Measurements from ENCODE around the gene CNPPD1. TPM values are rescaled to one million over a fixed set of nuclear protein-coding genes. Genes with fewer than 3 reads are reported as not detected.

Gene CNPPD1
- total and polyA plus RNA-seq, 8 donors, result 12.8 to 48.2 (median 35.2) TPM

DNA sequence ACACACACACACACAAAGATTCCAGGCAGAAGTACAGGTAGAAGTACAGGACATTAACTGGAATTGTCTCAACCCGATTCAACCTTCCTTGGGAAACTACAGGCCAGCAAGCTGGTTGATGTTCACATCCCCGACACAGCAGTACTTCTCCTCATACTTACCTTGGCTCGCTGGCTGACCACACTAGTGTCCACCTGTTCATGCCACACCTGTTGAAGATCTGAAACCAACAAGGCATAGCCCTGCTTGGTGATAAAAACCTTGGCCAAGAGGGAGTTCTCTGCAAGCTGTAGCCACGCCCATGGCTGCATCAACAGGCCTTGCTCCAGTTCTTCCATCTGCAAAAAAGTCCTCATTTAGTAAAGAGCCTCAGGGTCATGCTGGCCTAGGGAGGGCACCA is 18.7 kb downstream of the CNPPD1 start:
- no peak overlapping the region for H3K4me3 ChIP-seq
- WGBS, 5 donors, result 73 to 88% (median 81%) methylated on average over 4 of the region's 4 CpGs
- intact Hi-C loops (cut with DNase I; ENCODE audit: low total_unique reads), result loop anchor here (5.0 to 10.0 kb wide), 2 partner anchors 101 to 133 kb away; no protein-coding TSS in a partner anchor
- peaks cover 12 to 40% (median 36%) of the 10 kb centered on the region in 4 donors for H3K36me3 ChIP-seq
- H3K27ac ChIP-seq, result no peak overlapping the region
- no peaks in the 10 kb centered on the region for H3K9me3 ChIP-seq
- TF ChIP-seq POLR2A (IDR thresholded peaks at IDR 0.05) (no peak), EP300 (IDR thresholded peaks at IDR 0.05) (no peak), POLR2AphosphoS5 (IDR thresholded peaks at IDR 0.05) (no peak)
- TF ChIP-seq, protein P1, sequence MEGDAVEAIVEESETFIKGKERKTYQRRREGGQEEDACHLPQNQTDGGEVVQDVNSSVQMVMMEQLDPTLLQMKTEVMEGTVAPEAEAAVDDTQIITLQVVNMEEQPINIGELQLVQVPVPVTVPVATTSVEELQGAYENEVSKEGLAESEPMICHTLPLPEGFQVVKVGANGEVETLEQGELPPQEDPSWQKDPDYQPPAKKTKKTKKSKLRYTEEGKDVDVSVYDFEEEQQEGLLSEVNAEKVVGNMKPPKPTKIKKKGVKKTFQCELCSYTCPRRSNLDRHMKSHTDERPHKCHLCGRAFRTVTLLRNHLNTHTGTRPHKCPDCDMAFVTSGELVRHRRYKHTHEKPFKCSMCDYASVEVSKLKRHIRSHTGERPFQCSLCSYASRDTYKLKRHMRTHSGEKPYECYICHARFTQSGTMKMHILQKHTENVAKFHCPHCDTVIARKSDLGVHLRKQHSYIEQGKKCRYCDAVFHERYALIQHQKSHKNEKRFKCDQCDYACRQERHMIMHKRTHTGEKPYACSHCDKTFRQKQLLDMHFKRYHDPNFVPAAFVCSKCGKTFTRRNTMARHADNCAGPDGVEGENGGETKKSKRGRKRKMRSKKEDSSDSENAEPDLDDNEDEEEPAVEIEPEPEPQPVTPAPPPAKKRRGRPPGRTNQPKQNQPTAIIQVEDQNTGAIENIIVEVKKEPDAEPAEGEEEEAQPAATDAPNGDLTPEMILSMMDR (IDR thresholded peaks at IDR 0.05), result no peak
- H3K27me3 ChIP-seq, result no peaks in the 10 kb centered on the region
- H3K4me1 ChIP-seq, result peaks cover 4 to 19% (median 16%) of the 10 kb centered on the region in 4 donors
- DNase-seq, result no peak

DNA sequence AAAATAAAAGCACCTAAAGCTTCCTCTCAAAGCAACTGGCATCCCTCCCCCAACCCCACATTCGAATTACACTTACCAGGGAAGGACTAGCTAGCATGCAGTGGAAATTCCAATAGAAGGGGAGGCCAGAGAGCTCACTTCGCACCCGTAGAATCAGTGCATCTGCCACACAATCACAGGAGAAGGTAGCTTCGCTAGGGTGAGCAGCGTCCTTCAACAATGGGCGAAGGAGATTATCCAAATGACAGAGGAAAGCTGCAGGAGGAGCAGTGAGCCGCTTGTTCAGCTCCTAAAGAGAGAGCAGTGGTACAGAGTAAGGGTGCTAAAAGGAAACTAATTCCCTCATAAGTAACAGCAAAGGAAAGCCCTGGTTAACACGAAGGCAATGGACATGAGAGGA is 19.3 kb downstream of the CNPPD1 start:
- no peaks in the 10 kb centered on the region for H3K27me3 ChIP-seq
- TF ChIP-seq EP300 (IDR thresholded peaks at IDR 0.05), result no peak
- TF ChIP-seq POLR2A (IDR thresholded peaks at IDR 0.05), result no peak
- TF ChIP-seq, protein P1 (IDR thresholded peaks at IDR 0.05), result no peak
- no peak for TF ChIP-seq POLR2AphosphoS5 (IDR thresholded peaks at IDR 0.05)
- peaks cover 12 to 47% (median 42%) of the 10 kb centered on the region in 4 donors for H3K36me3 ChIP-seq
- intact Hi-C loops (cut with DNase I; ENCODE audit: low total_unique reads), result loop anchor here (5.0 to 10.0 kb wide), 2 partner anchors 100 to 133 kb away; no protein-coding TSS in a partner anchor
- WGBS, 5 donors, result 85 to 94% (median 87%) methylated on average over 8 of the region's 8 CpGs
- H3K4me3 ChIP-seq, result no peak overlapping the region
- H3K27ac ChIP-seq, result no peak overlapping the region
- no peaks in the 10 kb centered on the region for H3K9me3 ChIP-seq
- no peak for DNase-seq
- peaks cover 4 to 19% (median 16%) of the 10 kb centered on the region in 4 donors for H3K4me1 ChIP-seq

DNA sequence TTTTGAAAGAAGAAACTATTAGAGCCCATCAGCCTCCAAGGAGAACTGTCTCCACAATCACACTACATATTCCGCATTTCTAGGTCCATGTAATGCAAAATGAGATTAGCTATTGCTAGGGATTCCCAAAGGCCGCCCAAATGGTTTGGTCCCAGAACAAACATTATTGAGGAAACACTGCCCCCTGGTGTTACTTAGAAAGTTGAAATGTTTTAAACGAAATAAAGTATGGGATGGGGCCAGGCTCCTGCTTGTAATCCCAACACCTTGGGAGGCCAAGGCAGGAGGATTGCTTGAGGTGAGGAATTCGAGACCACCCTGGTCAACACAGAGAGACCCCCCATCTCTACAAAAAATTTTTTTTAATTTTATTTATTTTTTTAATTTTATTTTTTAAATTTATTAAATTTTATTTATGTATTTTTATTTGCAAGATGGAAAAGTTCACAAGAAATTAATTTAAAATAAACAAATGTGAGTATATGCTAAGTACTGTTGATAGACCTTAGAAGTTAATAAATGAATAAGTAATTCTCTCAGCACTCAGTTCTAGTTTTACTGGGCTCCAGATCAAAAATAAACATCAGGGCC is 21.6 kb downstream of the CNPPD1 start:
- peaks cover 4 to 13% (median 8%) of the 10 kb centered on the region in 4 donors for H3K4me1 ChIP-seq
- 3 to 11% (median 4%) methylated on average over 4 of the region's 4 CpGs for WGBS, 5 donors
- no peak overlapping the region for H3K27ac ChIP-seq
- intact Hi-C loops (cut with DNase I; ENCODE audit: low total_unique reads), result loop anchor here (5.0 to 10.0 kb wide), 2 partner anchors 98 to 130 kb away; no protein-coding TSS in a partner anchor
- TF ChIP-seq POLR2AphosphoS5 (IDR thresholded peaks at IDR 0.05) (peak in 1 of 3 donors; percentile 20), EP300 (IDR thresholded peaks at IDR 0.05) (no peak)
- TF ChIP-seq, protein P1 (IDR thresholded peaks at IDR 0.05), result peak in 5 of 7 experiments; percentile 17 to 71 (median 63)
- peaks cover 12 to 56% (median 49%) of the 10 kb centered on the region in 4 donors for H3K36me3 ChIP-seq
- H3K4me3 ChIP-seq, result no peak overlapping the region
- H3K27me3 ChIP-seq, result no peaks in the 10 kb centered on the region
- peak; percentile 35 to 90 for DNase-seq
- H3K9me3 ChIP-seq, result no peaks in the 10 kb centered on the region

DNA sequence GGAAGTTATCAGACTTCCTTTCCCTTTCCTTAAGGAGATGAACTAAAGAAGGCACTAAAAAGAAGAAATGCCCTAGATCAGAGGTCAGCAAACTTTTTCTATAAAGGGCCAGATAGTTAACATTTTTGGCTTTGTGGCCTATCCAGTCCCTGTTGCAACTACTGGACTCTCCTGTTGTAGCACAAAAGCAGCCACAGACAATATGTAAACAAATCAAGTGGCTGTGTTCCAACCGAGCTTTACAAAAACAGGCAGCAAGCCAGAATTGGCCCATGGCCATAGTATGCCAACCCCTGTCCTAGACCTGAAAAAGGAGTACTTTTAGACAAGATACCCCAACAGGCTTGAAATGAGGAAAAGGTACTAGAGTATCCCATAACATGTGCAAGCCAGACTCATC is 27.1 kb downstream of the CNPPD1 start:
- no peaks in the 10 kb centered on the region for H3K27me3 ChIP-seq
- WGBS, 5 donors, result 0 to 18% (median 12%) methylated on average over 1 of the region's 1 CpG
- no peak for TF ChIP-seq POLR2AphosphoS5 (IDR thresholded peaks at IDR 0.05)
- no peak for TF ChIP-seq EP300 (IDR thresholded peaks at IDR 0.05)
- no peak for TF ChIP-seq POLR2A (IDR thresholded peaks at IDR 0.05)
- TF ChIP-seq, protein P1 (IDR thresholded peaks at IDR 0.05), result no peak
- H3K27ac ChIP-seq, result peak overlapping the region in 1 of 5 donors; percentile 12
- intact Hi-C loops (cut with DNase I; ENCODE audit: low total_unique reads), result loop anchor here (10.0 kb wide), 1 partner anchor 125 kb away; no protein-coding TSS in a partner anchor
- H3K36me3 ChIP-seq, result peaks cover 16 to 72% (median 66%) of the 10 kb centered on the region in 4 donors
- H3K4me1 ChIP-seq, result peaks cover 8 to 15% (median 11%) of the 10 kb centered on the region in 4 donors
- H3K9me3 ChIP-seq, result no peaks in the 10 kb centered on the region
- H3K4me3 ChIP-seq, result no peak overlapping the region
- peak; percentile 20 to 47 for DNase-seq
